Measurements from ENCODE around the gene KLHL35.
"Not testable (repeated sequence)": the region's sequence is repeated elsewhere in the genome, so short reads cannot be mapped to it uniquely, and the experiment has no call there.

Gene KLHL35

GRCh38 chr11:75387736-75388294, 45.2 kb downstream of the KLHL35 start:
- DNase-seq: no peak

- DNase-seq: no peak
Observed at GRCh38 chr11:75386942-75387630, 45.9 kb downstream of the KLHL35 start.

DNA sequence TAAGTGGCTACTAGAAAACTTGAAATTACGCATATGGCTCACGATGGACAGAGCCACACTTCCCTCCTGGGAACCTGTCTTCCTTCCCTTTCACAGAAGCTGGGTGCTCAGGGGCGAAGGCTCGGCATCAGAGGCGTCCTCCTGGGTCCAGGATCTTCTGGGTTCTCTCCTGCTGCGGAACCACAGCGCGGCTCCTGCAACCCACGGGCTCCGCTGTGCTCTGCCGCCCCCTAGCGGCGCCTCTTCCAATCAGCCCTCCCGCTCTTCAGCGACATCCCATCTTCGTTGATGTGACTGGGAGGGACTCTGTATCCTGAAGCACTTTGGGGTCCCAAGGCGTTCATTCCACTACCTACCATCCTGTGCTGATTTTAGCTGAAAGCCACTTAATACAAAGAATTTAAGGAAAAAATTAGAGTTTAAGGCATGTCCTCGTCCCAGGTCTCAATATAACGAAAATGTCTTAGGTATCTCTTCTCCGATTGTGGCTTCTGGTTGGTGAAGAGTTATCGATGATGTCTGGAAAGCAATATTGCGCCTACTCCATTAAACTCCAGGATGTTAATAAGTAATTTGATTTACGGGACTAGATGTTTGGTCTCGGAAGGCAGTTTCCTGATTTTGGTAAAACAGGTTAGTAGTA, 48.4 kb downstream of the KLHL35 start:
- peak; percentile 72 to 79 for DNase-seq

DNA sequence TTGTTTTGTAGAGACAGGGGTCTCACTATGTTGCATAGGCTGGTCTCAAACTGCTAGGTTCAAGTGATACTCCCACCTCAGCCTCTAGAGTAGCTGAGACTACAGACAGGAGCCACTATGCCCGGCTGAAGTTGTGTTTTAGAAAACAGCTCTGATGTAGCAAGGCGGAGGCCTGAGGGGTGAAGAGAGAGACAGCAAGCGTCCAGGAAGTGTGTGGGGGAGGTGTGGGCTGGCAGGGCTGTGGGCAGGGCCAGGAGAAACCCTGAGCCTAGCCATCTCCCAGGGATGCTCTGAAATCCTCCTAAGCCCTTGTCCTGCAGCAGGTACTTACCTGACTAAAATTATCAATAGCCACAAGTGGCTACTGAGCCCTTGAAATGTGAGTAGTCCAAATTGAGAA, 49.8 kb downstream of the KLHL35 start:
- DNase-seq: peak; percentile 31 to 39

DNA sequence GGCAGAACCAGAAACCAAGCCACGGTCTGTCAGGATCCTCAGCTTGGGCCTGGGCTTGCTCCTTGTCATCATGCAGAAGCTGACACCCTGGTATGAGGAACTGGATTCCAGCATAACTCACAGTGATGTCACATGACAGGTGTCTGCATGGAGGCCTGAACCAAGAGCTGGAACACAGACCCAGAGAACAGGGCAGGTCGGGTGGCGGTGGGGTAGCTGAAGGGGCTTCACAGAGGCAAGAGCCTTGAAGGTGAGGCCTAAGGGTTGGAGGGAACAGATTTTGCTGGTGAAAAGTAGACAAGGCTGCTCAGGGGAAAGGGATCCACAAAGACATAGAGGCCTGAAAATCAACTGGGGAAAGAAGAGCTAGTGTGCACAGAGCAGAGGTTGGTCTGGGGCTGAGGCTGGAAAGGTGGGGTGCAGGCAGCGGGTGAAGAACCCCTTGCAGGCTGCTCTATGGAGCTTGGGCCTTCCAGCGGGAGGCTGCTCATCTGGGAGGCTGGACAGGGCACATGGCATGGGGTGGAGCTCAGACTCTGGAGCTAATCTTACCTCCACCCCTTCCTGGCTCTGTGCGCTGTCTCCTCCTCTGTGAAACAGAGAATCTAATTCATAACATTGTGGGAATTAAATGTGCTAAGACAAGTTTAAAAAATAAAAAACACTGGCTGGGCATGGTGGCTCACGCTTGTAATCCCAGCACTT, 52.1 kb downstream of the KLHL35 start:
- DNase-seq: peak; percentile 40 to 58

GRCh38 chr11:75380245-75380644, 52.8 kb downstream of the KLHL35 start:
- no peak for DNase-seq

- DNase-seq: not testable (repeated sequence)
Observed at GRCh38 chr11:75378776-75379175, 54.2 kb downstream of the KLHL35 start.

GRCh38 chr11:75376175-75376574, 56.8 kb downstream of the KLHL35 start:
- DNase-seq: no peak

DNA sequence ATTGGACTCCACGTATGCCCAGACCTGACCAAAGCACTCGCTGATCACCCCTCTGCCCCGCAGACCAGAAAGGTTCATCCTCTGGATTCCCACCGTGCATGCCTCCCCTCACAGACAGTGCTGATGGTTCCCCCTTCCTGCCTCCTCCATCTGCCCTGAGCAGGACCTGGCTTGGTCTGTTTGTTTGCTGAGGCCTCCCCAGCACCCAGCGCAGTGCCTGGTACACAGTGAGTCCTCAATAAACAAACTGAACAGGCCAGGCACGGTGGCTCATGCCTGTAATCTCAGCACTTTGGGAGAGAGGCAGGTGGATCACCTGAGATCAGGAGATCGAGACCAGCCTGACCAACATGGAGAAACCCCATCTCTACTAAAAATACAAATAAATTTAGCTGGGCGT, 57.4 kb downstream of the KLHL35 start:
- no peak for DNase-seq

DNA sequence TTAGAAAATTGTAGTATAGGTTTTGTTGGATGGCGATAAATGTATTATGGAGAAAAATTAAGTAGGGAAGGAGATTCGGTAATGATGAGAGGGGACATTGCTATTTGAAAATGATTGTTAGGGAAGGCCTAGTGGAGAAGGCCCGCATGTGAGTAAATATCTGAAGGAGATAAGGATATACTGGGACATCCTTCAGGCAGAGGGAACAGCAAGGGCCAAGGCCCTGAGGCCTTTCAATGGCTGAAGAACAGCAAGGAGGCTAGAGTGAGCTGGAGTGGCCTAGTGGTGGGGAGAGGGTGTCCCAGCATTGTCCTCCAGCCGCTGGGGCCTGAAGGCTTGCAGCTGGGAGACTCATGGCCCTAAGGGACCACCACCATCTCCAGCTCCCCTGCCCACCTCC, 58.4 kb downstream of the KLHL35 start:
- DNase-seq: no peak

- no peak for DNase-seq
Observed at GRCh38 chr11:75373201-75373600, 59.8 kb downstream of the KLHL35 start.

Data from Kasumi-1 (cell line).